ENCODE results near the gene RECK.
A peak's percentile ranks its signal among the peaks of the same experiment; 100 is the strongest.
"Not testable (repeated sequence)": the region's sequence is repeated elsewhere in the genome, so short reads cannot be mapped to it uniquely, and the experiment has no call there.

RECK gene, protein sequence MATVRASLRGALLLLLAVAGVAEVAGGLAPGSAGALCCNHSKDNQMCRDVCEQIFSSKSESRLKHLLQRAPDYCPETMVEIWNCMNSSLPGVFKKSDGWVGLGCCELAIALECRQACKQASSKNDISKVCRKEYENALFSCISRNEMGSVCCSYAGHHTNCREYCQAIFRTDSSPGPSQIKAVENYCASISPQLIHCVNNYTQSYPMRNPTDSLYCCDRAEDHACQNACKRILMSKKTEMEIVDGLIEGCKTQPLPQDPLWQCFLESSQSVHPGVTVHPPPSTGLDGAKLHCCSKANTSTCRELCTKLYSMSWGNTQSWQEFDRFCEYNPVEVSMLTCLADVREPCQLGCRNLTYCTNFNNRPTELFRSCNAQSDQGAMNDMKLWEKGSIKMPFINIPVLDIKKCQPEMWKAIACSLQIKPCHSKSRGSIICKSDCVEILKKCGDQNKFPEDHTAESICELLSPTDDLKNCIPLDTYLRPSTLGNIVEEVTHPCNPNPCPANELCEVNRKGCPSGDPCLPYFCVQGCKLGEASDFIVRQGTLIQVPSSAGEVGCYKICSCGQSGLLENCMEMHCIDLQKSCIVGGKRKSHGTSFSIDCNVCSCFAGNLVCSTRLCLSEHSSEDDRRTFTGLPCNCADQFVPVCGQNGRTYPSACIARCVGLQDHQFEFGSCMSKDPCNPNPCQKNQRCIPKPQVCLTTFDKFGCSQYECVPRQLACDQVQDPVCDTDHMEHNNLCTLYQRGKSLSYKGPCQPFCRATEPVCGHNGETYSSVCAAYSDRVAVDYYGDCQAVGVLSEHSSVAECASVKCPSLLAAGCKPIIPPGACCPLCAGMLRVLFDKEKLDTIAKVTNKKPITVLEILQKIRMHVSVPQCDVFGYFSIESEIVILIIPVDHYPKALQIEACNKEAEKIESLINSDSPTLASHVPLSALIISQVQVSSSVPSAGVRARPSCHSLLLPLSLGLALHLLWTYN

GRCh38 chr9:36036780-36037548 lies at the start of gene RECK:
Gene RECK (plus strand): TSS chr9:36036913. CDS start chr9:36036999, 86 bp downstream.
- DNase-seq = peak; percentile 82 to 86

DNA sequence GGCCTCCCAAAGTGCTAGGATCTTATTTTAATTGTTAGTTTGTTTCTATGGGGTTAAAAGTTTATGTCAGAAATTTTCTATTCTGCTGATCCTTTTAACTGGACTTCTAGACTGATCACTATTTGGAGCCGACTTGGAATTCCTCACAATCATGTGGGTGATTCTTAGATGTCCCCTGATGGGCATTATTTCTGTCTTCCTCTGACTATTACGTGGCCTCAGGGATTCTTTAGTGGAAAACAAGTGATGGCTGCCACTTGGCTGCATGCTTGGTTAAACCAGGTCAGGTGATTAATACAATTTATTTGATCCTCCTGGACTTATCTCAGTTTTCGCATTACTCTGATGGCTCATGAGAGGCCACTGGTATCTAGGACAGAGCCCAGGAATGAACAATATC lies 46.6 kb upstream of the RECK start:
- DNase-seq = no peak

DNA sequence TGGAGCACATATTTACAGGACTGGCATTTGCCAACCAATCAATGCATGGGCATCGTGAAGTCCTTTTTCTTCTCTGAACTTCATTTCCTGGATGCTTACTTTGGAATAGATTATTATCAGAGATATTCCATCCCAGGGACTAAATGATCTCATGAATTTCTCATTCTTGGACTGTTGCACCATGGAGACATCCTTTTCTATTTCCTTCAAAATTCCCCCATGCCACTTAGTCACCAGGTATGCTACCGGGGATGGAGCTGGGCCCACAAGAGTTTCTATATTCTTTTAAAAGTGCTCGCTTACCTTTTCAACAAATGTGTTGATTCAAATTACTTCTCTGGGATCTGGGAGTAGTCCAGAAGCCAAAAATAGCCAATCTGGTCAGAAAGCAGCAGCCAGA lies 43.6 kb upstream of the RECK start:
- DNase-seq = not testable (repeated sequence)

DNA sequence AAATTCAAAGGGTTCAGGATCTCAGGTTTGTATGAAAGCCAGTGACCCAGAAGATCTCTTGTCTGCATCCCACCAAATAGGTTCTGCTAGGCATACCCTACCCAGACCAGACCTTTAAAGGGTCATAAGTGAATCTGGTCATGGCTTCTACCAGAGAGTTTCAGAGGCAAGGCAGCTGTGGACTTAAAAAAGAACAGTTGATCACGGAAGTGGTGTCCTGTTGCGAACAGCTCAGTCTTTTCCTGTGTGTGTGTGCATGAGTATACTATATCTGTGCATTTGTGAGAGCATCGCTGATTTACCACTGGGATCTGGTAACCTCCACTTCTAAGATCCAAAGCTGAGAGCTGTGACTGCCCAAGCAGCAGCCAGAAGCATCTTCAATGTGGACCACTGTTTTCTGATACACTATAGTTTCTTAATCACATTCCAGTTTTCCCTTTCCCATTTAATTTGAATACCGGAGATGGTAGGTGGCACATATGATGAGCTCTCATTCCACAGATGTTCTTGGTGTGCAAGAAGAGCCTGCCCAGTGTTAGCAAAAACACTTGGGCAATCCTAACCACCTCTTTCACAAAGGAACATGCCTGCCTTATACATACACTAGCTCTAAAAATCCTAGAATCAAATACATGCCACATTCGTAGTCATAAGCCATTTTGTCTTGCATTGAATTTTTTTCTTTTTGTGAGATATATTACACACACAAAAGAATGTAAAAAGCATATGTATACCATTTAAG lies 42.6 kb upstream of the RECK start:
- no peak for DNase-seq

- no peak for DNase-seq
These were observed 41.8 kb upstream of the RECK start for GRCh38 chr9:35994959-35995358.

DNA sequence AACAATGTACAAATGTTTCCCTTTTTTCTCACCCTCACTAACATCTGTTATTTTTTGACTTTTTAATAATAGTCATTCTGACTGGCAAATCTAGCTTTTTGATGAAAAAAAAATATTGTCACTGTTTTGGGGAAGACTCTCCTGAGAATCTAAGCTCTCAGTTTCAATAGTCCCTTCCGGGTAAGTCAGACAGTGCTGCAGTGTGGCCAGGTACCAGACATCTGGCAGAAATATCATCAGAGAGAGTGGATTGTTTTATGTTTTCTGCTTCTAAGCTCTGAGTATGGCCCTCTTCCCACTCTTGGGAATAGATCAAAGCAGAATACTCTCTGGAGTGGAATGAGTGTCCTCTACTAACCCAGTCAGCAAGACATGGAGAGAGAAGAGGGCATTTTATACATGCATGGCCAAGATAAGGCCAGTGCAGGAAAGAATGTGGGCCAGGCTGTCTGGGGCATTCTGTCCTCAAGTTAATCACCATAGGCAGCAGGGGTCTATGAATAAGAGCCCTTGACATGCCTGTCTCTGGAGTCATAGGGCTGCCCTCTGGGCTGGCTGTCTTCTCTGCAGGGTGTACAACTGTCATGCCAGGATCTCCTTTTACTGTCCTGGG lies 40.2 kb upstream of the RECK start:
- no peak for DNase-seq

- not testable (repeated sequence) for DNase-seq
These were observed 39.7 kb upstream of the RECK start for GRCh38 chr9:35997016-35997415.

- DNase-seq = no peak
These were observed 38.4 kb upstream of the RECK start for GRCh38 chr9:35998333-35998732.

- DNase-seq = no peak
These were observed 30.8 kb upstream of the RECK start for GRCh38 chr9:36005891-36006290.

DNA sequence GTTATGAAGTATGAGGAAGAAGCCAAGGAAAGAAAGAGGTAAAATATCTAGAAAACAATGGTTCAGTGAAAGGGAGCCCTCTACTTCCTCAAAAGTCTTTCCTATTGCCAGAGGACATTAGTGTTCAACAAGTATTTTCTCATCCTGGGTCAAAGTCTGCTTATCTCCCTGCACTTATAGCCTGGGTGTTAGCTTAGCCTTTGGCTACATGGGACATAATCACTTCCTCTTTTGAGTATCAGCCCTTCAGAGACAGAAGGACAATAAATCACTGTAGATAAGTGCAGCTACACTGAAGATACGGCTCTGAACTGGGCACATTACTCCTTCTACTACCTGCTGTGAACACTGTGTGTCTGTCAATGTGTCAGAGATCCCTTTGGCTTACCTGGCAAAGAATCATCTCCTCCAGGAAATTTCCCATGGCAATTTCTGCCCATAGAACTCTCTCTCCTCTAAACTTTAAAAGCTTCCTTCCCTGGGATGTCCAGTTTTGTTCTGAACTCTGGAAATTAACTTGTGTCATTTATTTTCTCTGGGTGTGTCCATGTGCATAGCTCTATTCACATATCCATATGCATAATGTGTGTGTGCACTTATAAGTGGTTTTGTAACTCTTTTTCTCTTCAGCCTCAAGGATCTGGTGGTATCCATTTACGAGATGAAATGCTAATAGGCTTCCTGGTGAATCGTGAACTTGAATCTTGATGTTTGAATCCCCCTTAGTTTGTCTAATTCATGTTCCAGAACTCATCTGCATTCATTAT lies 30.0 kb upstream of the RECK start:
- no peak for DNase-seq

GRCh38 chr9:36007316-36007708 lies 29.4 kb upstream of the RECK start:
- DNase-seq = no peak

DNA sequence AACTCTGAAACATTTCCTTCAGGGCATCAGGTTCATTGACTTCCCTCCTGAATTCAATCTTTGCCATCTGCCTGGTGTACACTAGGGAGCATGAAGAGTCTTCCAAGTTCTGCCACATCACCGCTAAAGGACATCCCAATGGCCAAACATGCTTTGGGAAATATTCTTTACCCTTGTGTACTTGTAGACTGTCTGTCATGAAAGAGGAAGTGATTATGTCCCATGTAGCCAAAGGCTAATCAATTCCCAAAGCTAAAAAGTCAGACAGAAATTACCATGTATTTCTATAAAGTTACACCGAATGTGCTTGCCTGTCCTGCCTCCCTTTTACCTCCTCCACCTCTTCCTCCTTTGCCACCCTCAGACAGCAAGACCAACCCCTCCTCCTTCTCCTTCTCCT lies 28.9 kb upstream of the RECK start:
- no peak for DNase-seq

GRCh38 chr9:36008774-36009300 lies 27.9 kb upstream of the RECK start:
- DNase-seq = peak; percentile 81 to 83

- no peak for DNase-seq
These were observed 25.3 kb upstream of the RECK start for GRCh38 chr9:36011379-36011778.

GRCh38 chr9:36017278-36017677 lies 19.4 kb upstream of the RECK start:
- DNase-seq = no peak

DNA sequence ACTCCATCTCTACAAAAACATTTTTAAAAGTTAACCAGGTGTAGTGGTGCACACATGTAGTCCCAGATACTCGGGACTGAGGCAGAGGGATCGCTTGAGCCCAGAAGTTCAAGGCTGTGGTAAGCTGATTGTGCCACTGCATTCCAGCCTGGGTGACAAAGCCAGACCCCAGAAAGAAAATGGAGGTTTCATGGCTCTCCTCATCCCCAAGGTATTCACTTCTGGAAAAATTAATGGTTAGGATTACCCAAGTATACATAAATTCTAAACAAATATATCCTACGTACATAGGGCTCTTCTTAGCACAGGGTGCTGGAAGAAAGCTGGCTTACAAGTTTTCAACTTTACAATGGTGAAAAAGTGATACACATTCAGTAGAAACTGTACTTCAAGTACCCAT lies 18.6 kb upstream of the RECK start:
- no peak for DNase-seq

- DNase-seq = no peak
These were observed 17.6 kb upstream of the RECK start for GRCh38 chr9:36018891-36019720.

DNA sequence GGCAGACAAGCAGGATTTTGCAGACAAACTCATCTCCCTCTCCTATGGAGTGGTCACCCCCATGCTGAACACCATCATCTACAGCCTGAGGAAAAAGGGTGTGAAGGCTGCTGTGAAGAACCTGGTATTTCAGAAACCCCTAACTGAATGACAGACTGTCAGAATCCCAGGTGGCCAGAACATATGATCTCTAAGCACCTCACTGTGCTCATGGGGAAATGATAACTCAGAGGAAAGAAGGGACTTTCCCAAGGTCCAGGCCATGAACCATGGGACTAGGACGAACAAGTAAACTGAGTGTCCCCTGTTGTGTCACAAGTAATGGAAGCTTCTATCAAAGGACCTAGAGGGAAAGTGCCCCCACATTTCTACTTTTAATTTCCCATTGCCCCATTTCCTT lies 14.7 kb upstream of the RECK start:
- DNase-seq = no peak

DNA sequence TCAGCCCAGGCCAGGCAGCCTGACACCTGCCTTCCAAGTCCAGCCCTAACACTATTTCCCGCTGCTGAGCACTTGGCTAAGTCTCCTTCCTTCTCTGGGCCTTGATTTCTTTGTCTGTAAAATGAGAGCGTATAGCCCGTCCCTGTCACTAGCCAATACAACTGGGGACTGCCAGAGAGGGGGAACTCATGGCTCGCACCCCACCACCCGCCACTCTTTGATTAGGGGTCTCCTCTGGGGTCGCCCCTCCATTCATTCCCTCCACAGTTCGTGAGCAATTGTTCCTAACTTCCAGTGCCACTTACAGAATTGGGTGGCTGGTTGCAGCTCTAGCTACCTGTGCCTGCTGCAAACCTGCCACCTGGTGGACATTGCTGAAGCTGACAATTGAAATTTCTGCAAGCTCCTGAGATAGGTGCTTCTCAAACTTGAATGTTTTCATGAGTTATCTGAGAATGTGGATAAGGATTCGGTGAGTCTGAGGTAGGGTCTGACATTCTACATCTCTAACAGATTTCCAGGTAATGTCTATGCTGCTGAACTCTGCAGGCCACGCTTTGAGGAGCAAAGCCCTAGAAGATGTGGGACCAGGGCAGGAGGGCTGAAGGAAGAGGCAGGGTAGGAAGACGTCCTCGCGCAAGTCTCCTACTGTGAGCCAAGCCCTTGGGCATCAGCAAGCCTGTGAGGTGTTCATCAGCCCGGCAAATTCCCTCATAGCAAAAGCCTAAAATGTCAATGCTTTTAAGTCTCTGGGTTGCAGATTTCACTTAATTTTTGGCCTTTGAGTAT lies 13.3 kb upstream of the RECK start:
- DNase-seq = peak; percentile 65 to 78
